Measurements from ENCODE around the gene FAM120B.

The FAM120B gene

GRCh38 chr6:170365121-170365520 is 58.6 kb downstream of the FAM120B start:
- no peak overlapping the region for H3K4me3 ChIP-seq (ENCODE audit: low read length)
- no peaks in the 10 kb centered on the region for H4K20me1 ChIP-seq (ENCODE audit: control insufficient read depth, insufficient read depth, low read depth, low read length)
- H3K27me3 ChIP-seq (ENCODE audit: control insufficient read depth, low read length) = no peaks in the 10 kb centered on the region
- H3K79me2 ChIP-seq (ENCODE audit: control insufficient read depth, low read length) = no peaks in the 10 kb centered on the region
- peaks cover 14% of the 10 kb centered on the region for H3K36me3 ChIP-seq (ENCODE audit: control insufficient read depth, low read length)
- TF ChIP-seq CTCF (IDR thresholded peaks at IDR 0.05; ENCODE audit: low read depth, low read length, poor library complexity, severe bottlenecking) = no peak
- no peak for TF ChIP-seq EZH2phosphoT487 (IDR thresholded peaks at IDR 0.05; ENCODE audit: borderline replicate concordance, low read length)
- no peaks in the 10 kb centered on the region for H3K4me1 ChIP-seq (ENCODE audit: control insufficient read depth, low read length)
- no peak overlapping the region for H3K4me2 ChIP-seq (ENCODE audit: low read length)
- H3K9me3 ChIP-seq (ENCODE audit: control insufficient read depth, insufficient read depth, low read length) = no peaks in the 10 kb centered on the region
- H3K27ac ChIP-seq (ENCODE audit: low read depth, low read length) = no peak overlapping the region
- no peaks in the 10 kb centered on the region for H3F3A ChIP-seq (ENCODE audit: control insufficient read depth, insufficient read depth)
- H3K9me2 ChIP-seq (replicated peaks; ENCODE audit: control insufficient read depth, low read length) = no peaks in the 10 kb centered on the region

GRCh38 chr6:170365593-170365992 is 59.0 kb downstream of the FAM120B start:
- H3F3A ChIP-seq (ENCODE audit: control insufficient read depth, insufficient read depth) = no peaks in the 10 kb centered on the region
- H3K79me2 ChIP-seq (ENCODE audit: control insufficient read depth, low read length) = no peaks in the 10 kb centered on the region
- no peaks in the 10 kb centered on the region for H4K20me1 ChIP-seq (ENCODE audit: control insufficient read depth, insufficient read depth, low read depth, low read length)
- H3K9me3 ChIP-seq (ENCODE audit: control insufficient read depth, insufficient read depth, low read length) = no peaks in the 10 kb centered on the region
- H3K4me1 ChIP-seq (ENCODE audit: control insufficient read depth, low read length) = no peaks in the 10 kb centered on the region
- H3K4me3 ChIP-seq (ENCODE audit: low read length) = no peak overlapping the region
- no peaks in the 10 kb centered on the region for H3K27me3 ChIP-seq (ENCODE audit: control insufficient read depth, low read length)
- H3K27ac ChIP-seq (ENCODE audit: low read depth, low read length) = no peak overlapping the region
- peaks cover 10% of the 10 kb centered on the region for H3K36me3 ChIP-seq (ENCODE audit: control insufficient read depth, low read length)
- H3K4me2 ChIP-seq (ENCODE audit: low read length) = no peak overlapping the region
- TF ChIP-seq EZH2phosphoT487 (IDR thresholded peaks at IDR 0.05; ENCODE audit: borderline replicate concordance, low read length) = no peak
- TF ChIP-seq CTCF (IDR thresholded peaks at IDR 0.05; ENCODE audit: low read depth, low read length, poor library complexity, severe bottlenecking) = no peak
- no peaks in the 10 kb centered on the region for H3K9me2 ChIP-seq (replicated peaks; ENCODE audit: control insufficient read depth, low read length)

GRCh38 chr6:170366248-170366960 is 59.8 kb downstream of the FAM120B start:
- Histone ChIP-seq H3K27ac (ENCODE audit: low read depth, low read length) (no peak overlapping the region), H3K27me3 (ENCODE audit: control insufficient read depth, low read length) (no peaks in the 10 kb centered on the region), H4K20me1 (ENCODE audit: control insufficient read depth, insufficient read depth, low read depth, low read length) (no peaks in the 10 kb centered on the region), H3K79me2 (ENCODE audit: control insufficient read depth, low read length) (no peaks in the 10 kb centered on the region), H3K9me2 (replicated peaks; ENCODE audit: control insufficient read depth, low read length) (no peaks in the 10 kb centered on the region), H3K4me3 (ENCODE audit: low read length) (no peak overlapping the region), H3K9me3 (ENCODE audit: control insufficient read depth, insufficient read depth, low read length) (no peaks in the 10 kb centered on the region), H3K36me3 (ENCODE audit: control insufficient read depth, low read length) (peaks cover 7% of the 10 kb centered on the region), H3F3A (ENCODE audit: control insufficient read depth, insufficient read depth) (no peaks in the 10 kb centered on the region), H3K4me2 (ENCODE audit: low read length) (no peak overlapping the region), H3K4me1 (ENCODE audit: control insufficient read depth, low read length) (no peaks in the 10 kb centered on the region)
- TF ChIP-seq CTCF (IDR thresholded peaks at IDR 0.05; ENCODE audit: low read depth, low read length, poor library complexity, severe bottlenecking) = no peak
- no peak for TF ChIP-seq EZH2phosphoT487 (IDR thresholded peaks at IDR 0.05; ENCODE audit: borderline replicate concordance, low read length)
